ENCODE data around the gene ALOX12B. TPM values are rescaled to one million over a fixed set of nuclear protein-coding genes. Genes with fewer than 3 reads are reported as not detected.

ALOX12B gene
- total RNA-seq, result 0.43 TPM

GRCh38 chr17:8087075-8087951 lies at the start of gene ALOX12B:
ALOX12B (minus strand) TSS chr17:8087716; CDS start chr17:8087442, 274 bp downstream.
- DNase-seq (ENCODE audit: low spot score), result no peak

DNA sequence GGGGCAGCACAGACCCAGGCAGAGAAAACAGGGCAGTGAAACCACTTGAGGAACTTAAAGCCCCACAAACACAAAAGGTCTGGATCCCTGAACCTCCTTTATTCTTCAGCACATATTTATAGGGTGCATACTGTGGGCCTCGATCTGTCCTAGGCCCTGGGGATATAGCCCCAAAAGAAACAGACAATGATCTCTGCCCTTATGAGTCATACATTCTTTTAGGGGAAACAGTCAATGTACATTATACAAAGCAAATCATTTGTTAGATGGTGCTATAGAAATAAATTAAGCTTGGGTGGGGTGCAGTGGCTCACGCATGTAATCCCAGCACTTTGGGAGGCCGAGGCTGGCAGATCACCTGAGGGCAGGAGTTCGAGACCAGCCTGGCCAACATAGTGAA lies 46.4 kb upstream of the ALOX12B start:
- no peak for DNase-seq (ENCODE audit: low spot score)

DNA sequence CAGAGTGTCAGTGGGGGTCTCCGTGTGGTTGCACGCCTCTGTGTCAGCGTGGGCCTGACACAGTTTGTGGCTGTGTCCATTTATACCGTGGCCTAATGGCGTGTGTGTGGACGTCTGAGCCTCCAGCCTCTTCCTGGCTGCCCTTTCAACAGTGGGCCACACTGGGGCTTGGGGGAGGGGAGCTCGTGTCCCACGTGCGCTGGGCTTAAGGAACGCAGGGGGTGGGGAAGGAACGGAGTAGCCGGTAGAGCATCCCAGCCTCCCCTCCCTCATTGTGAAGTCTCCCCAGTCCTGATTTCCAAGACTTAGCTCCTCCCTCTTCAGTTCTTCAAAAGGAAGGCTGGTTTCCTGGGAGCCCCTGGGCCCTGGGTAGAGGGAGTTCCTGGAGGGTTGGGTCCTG lies 45.9 kb upstream of the ALOX12B start:
- no peak for DNase-seq (ENCODE audit: low spot score)

DNA sequence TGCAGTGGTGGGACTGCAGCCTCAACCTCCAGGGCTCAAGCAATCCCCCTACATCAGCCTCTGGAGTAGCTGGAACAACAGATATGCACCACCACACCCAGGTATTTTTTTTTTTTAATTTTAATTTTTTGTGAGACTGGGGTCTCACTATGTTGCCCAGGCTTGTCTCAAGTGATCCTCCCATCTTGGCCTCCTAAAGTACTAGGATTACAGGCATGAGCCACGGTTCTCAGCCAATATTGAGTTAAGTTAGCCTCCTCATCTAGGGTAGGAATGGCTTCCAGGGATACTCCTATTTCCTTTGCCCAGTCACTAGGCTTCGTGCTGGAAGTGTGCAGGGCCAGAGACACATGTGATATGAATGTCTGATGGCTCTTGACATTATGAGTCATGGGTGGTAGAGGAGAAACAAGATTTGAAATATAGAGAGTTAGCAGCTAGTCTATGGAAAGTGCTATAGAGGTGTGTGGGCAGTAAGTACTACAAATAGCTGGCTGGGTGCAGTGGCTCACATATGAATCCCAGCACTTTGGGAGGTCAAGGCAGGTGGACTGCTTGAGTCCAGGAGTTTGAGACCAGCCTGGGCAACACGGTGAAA lies 44.4 kb upstream of the ALOX12B start:
- DNase-seq (ENCODE audit: low spot score), result no peak

DNA sequence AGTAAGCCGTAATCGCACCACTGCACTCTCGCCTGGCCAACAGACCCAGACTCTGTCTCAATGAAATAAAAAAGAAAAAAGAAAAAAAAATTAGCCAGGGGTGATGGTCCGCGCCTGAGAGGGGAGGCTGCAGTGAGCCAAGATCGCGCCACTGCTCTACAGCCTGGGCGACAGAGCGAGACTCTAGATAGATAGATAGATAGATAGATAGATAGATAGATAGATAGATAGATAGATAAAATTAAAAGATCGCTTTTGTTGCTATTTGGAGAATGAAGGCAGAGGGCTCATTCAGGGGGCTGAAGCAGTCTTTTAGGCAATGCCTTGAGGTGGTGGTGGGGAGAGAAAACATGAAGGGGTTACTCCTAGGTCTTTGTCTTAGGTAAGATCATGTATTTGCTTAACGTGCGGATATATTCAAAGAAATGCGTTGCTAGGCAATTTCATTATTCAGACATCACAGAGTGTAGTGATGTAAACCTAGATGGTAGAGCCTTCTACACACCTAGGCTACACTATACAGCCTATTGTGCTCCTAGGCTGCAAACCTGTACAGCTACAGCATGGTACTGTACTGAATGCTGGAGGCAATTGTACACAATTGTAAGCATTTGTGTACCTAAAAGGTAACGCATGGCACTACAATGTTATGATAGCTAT lies 40.7 kb upstream of the ALOX12B start:
- DNase-seq (ENCODE audit: low spot score), result no peak

- no peak for DNase-seq (ENCODE audit: low spot score)
Measured at GRCh38 chr17:8126491-8127066, 39.1 kb upstream of the ALOX12B start.

GRCh38 chr17:8125947-8126490 lies 38.5 kb upstream of the ALOX12B start:
- DNase-seq (ENCODE audit: low spot score), result no peak

GRCh38 chr17:8125154-8125946 lies 37.8 kb upstream of the ALOX12B start:
- peak; percentile 89 for DNase-seq (ENCODE audit: low spot score)

DNA sequence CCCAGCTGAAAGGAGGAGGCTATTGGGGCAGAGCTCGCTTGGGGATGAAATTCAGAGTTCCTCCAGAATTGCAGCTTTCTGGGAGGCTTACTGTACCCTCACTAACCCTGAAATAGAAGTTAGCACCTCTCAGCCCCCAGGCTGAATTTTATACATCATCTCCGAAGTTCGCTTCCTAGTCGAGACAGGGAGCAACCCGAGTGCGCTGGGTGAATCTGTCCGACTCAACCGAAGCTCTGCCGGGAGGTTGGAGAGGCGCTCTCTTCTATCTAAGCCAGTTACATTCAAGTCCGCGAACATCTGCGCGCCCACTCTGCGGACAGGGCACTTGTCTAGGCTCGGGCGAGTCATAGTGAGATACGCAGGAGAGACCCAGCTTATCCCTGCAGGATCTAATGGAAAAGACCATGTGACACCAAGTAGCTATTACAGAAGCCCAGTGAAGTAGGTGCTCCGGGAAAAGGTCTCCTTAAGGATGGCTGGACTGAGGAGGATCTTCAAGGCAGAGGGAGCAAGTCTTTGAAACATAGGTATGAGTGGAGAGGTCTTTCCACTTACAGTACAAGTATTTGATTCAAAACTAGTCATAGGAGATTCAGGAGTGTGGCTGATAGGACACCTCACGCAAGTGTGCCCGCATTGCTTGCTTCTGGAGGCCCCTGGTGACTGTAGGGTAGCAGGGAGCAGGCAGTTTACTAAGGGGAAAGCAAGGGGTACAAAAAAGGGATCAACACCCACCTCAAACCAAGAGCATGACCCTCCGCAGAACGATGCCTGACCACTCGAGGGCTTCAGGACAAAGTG lies 37.0 kb upstream of the ALOX12B start:
- DNase-seq (ENCODE audit: low spot score), result no peak

DNA sequence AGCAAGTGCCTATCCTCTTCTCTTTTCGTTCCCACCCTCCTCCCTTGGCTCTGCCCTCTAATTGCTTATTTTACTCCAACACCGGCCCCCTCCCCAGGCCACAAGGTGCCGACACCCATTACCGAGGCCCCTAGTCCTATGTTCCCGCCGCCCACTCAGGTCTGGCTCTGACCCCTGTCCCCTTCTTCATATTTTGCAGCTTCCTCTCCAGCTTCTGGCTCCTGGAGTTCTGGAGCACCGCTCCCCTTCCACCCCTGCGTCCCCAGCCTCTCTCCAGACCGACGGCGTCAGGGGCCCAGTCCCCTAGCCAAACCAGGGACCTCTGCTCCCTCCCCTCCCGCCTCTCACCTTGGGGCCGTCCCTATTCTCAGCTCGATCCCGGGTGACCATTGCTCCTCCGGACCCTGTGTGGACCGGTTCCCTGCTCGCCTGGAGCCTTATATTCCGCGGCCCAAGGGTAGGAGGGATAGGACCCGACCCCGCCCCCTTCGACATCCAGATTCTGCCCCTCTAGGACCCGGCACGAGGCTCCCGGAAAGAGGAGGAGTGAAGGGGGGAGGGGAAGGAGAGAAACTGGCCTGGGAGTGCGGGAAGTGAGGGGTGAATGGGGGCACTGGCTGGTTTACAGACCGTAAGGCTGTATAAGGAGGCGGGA lies 36.3 kb upstream of the ALOX12B start, which contains the start of gene HES7:
Gene HES7 (minus strand): TSS at position 412 of the 655 bp plus-strand sequence. CDS start 22 bp downstream, at position 390.
- DNase-seq (ENCODE audit: low spot score), result no peak

DNA sequence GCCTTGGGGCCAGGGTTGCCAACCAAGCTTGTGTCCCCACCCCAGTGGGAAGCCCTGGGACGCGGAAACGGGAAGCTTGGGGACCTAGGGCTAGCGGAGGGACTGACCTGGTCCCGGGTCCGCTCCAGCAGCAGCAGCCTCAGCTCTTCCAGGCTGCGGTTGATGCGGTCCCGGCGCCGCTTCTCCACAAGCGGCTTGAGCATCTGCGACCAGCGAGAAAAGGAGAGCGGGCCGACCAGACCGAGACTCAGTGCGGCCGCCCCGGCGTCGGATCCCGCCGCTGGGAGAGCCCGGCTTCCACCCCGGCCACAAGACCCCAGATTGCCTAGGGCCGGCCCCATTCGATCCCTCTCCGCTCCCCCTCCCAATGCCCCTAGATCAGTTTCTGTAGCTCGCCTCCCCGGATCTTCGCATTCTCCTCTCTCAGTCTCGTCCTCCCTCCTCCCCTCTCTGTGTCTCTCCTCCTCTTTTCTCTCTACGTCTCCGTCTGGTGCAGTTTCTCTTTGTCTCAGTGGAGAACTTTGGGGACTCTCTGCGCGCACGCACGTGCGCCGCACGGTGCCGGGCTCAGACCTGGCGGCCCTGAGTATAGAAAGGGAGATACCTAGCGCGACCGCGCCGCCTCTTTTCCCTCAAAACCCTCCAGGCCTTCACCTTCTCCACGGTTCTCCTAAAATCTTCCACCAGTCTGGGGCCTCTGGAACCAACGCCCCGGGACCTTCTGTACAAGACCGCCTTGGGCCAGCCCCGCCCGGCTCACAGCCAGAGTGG lies 35.6 kb upstream of the ALOX12B start:
- DNase-seq (ENCODE audit: low spot score), result no peak

GRCh38 chr17:8122422-8122923 lies 35.0 kb upstream of the ALOX12B start:
- DNase-seq (ENCODE audit: low spot score), result no peak

DNA sequence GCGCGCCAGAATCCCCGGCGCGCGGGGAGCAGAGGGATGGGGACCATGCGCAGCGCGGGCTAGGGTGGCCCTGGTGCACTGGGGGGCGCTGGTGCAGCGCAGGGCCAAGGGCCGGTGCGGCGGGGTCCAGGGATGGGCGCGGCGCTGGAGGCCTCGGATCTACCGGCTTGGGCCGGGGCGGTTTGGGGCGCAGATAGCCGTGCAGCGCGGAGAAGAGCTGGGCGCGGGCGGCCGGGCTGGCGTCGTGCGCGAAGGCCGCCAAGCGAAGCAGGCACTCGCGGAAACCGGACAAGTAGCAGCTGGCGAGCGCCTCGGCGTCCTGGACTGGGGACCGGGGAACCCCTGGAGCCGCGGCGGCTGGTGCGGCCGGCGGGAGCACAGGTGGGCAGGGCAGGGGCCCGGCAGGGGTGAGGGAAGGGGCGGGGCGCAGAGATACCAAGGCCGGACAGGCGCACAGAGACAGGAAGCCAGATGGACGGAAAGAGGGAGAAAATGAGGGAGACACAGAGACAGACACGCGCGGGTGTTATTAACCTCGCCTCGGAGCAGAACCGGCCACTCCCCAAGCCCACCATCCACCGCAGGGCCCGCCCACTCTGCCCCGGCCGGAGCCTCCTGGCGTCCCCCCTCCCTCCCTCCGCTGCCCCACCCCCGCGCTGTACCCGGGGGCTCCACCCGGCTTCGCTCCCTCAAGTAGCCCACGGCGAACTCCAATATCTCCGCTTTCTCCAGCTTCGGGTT lies 34.3 kb upstream of the ALOX12B start:
- no peak for DNase-seq (ENCODE audit: low spot score)

DNA sequence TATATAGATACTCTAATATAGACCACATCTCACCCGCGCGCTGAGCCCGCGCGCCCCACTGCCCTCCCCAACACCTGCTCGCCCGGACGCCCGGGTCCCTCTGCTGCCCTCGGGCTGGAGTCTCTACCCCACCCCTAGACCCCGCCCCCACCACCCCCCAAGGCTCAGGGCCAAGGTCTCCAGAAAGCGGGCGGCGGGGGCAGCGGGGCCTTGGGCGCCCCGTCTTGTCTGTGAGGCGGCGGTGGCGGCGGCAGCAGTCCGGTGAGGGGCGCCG lies 33.8 kb upstream of the ALOX12B start:
- DNase-seq (ENCODE audit: low spot score), result no peak

GRCh38 chr17:8120520-8121406 lies 33.2 kb upstream of the ALOX12B start:
- DNase-seq (ENCODE audit: low spot score), result no peak

DNA sequence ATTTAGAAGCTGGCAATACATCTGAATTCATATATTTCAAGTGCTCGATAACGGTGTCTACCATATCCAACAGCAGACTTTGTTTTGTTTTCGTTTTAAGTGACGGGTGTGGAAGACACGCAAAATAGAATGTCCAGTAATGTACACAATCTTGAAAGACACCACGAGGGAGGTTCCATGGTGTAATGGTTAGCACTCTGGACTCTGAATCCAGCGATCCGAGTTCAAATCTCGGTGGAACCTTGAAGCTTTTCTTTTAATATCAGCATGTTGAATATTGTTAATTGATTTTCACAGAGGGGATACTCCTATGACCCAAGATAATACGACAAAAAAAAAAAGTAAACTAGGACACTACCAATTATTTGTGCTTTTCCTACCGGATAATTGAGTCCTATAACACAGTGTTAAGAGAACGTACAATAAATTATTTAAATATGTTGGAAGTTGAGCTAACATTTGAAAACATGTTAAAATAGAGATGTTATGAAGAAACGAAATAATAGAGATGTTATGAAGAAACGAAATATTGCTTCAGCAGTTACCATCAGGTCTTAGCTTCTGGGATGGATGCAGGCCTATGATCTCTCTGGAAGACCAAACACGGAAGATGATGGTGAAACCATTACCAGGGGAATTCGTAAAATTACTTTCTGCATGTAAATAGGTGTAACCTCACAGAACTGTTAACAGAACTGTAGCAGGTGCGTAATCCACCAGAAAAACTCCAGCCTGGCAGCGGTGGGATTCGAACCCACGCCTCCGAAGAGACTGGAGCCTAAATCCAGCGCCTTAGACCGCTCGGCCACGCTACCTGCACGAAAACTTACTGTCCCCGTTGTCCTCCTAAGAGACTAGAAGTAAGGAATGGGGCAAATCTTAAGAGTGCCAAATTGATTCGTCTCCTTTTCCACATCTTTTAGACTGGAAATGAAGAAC lies 32.3 kb upstream of the ALOX12B start:
- DNase-seq (ENCODE audit: low spot score), result peak; percentile 86
